GM12873 (cell line): ENCODE data around the gene CADM2.

Experiments
- TF ChIP-seq, protein P1 (sequence below): IDR thresholded peaks from 2 replicates; pipeline ENCODE4 v1.5.1; 2012; ENCODE audit warnings: low read depth, mild to moderate bottlenecking, moderate library complexity, low read length, control low read depth; ENCODE audit not compliant: insufficient read depth; ENCODE audit errors: missing control alignments

The CADM2 gene

DNA sequence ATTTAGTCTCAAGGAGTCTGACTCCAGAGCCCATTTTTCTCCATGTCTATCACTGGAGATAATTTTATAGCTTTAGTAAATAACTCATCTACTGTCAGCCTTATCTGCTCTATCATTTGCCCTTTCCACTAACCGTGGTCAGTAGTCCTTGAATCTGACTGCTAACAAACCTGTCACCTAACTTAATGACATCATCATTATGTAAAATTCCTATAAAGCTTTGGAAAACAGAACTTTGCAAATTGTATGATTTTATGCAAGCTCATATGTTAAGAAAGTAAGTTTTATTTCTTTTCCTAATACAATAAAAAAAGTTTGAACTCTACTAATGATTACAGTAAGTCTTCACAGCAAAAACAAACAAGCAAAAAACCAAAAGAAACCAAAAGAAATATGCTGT lies 293.9 kb downstream of the CADM2 start:
- TF ChIP-seq, protein P1, sequence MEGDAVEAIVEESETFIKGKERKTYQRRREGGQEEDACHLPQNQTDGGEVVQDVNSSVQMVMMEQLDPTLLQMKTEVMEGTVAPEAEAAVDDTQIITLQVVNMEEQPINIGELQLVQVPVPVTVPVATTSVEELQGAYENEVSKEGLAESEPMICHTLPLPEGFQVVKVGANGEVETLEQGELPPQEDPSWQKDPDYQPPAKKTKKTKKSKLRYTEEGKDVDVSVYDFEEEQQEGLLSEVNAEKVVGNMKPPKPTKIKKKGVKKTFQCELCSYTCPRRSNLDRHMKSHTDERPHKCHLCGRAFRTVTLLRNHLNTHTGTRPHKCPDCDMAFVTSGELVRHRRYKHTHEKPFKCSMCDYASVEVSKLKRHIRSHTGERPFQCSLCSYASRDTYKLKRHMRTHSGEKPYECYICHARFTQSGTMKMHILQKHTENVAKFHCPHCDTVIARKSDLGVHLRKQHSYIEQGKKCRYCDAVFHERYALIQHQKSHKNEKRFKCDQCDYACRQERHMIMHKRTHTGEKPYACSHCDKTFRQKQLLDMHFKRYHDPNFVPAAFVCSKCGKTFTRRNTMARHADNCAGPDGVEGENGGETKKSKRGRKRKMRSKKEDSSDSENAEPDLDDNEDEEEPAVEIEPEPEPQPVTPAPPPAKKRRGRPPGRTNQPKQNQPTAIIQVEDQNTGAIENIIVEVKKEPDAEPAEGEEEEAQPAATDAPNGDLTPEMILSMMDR: no peak

GRCh38 chr3:85254738-85255137 lies 295.9 kb downstream of the CADM2 start:
- TF ChIP-seq, protein P1: no peak

DNA sequence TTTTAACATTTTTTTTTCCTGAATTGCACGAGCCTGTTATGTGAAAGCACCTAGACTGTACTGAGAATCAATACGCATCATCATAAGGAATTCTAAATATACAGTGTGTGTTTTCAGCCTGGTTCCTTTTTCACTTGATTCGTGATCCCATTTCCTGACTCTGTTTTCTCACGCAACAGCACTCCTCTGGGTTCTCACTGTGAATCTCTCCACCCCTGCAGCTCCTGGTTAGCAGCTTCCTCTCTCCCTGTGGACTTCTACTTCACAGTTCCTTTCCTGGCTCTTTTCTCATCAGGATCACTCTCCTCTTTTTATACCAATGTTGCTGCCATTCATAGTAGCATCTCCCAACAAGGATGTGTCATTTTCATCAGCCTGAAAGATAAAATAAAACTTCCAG lies 297.2 kb downstream of the CADM2 start:
- TF ChIP-seq, protein P1: no peak

GRCh38 chr3:85258326-85258725 lies 299.5 kb downstream of the CADM2 start:
- TF ChIP-seq, protein P1: no peak

DNA sequence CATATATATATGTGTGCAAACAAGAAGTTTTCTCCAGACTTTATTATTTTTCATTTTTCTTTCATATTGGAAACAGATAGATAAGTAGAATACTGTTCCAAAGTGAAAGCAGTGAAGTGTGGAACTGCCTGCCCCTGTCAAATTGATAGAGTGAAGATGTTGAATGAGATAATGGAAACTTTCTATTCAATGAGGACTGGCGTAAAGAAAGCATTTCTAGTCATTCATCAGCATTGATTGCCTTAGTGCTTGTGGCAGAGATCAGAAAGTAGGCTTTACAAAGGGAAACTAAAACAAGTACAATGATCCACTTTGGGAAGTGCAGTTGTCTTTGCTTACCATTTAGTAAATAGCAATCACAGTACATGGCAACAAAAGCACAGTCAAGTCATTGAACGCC lies 300.0 kb downstream of the CADM2 start:
- TF ChIP-seq, protein P1: no peak

DNA sequence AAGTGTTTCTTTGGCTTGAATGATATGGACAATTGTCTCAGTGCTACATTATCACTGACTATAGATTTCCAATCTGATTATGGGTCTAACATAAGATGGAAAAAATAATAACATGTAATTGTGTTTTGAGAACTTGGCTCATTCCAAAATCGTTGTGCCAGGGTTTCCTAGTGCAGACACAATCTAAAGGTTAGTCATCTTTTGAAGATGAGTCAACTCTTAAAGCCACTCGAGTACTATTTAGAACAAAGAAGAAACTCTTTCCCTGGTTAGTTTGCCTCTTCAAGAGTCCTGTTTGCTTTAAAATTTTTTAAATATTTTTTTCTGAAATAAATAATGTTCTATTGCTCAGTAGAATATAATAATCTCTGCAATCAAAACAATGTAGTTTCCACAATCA lies 301.0 kb downstream of the CADM2 start:
- TF ChIP-seq, protein P1: no peak

DNA sequence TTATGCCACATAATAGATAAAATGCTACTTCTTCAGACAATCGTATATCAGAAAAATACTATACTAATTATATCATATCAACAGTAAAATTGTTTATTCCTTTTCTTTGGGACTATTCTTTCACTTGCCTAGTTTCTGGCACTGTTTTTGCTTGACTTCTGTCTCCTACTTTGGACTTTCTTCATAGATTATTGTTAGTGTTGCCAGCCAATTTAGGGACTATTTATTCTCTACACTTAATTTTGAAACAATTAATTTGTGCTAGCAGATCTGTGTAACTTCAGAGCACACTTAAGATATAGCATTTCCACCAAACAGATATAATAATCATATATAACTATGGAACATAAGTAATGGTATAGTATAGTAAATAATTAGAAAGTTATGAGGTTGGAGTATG lies 305.6 kb downstream of the CADM2 start:
- TF ChIP-seq, protein P1: no peak
